ENCODE measurements around the gene CD7.
A peak's percentile ranks its signal among the peaks of the same experiment; 100 is the strongest.

Gene CD7

GRCh38 chr17:82328141-82328993 is 11.0 kb upstream of the CD7 start:
- DNase-seq = no peak

GRCh38 chr17:82327757-82328140 is 10.3 kb upstream of the CD7 start:
- DNase-seq = no peak

- peak; percentile 70 for DNase-seq
Measured at GRCh38 chr17:82327289-82327688, 9.9 kb upstream of the CD7 start.

GRCh38 chr17:82325286-82326180 is 8.1 kb upstream of the CD7 start:
- no peak for DNase-seq

- DNase-seq = no peak
Measured at GRCh38 chr17:82324566-82325285, 7.3 kb upstream of the CD7 start.

GRCh38 chr17:82323514-82324234 is 6.3 kb upstream of the CD7 start:
- DNase-seq = no peak

- DNase-seq = no peak
Measured at GRCh38 chr17:82322526-82323453, 5.4 kb upstream of the CD7 start.

GRCh38 chr17:82321947-82322466 is 4.6 kb upstream of the CD7 start:
- no peak for DNase-seq

GRCh38 chr17:82320956-82321927 is 3.8 kb upstream of the CD7 start:
- no peak for DNase-seq

- DNase-seq = no peak
Measured at GRCh38 chr17:82320140-82320840, 2.9 kb upstream of the CD7 start.

- DNase-seq = no peak
Measured at GRCh38 chr17:82319619-82320062, 2.2 kb upstream of the CD7 start.

- no peak for DNase-seq
Measured at GRCh38 chr17:82318772-82319606, 1.6 kb upstream of the CD7 start.

- DNase-seq = no peak
Measured at GRCh38 chr17:82318169-82318498, 726 bp upstream of the CD7 start.

GRCh38 chr17:82316651-82317393 is 586 bp downstream of the CD7 start:
- DNase-seq = no peak

GRCh38 chr17:82315703-82316358 is 1.6 kb downstream of the CD7 start:
- no peak for DNase-seq

GRCh38 chr17:82314727-82315605 is 2.4 kb downstream of the CD7 start:
- DNase-seq = no peak
